HG03045 (cell line): ENCODE measurements around the gene CYP4F8.
"Not testable (repeated sequence)": the region's sequence is repeated elsewhere in the genome, so short reads cannot be mapped to it uniquely, and the experiment has no call there.

ENCODE experiments used
- ATAC-seq: cut with Tn5 transposase; IDR thresholded peaks from one replicate; pipeline ENCODE4 v1.9.1; 2021; ENCODE audit warnings: mild to moderate bottlenecking, moderate library complexity; ENCODE audit not compliant: unreplicated experiment

CYP4F8 gene

DNA sequence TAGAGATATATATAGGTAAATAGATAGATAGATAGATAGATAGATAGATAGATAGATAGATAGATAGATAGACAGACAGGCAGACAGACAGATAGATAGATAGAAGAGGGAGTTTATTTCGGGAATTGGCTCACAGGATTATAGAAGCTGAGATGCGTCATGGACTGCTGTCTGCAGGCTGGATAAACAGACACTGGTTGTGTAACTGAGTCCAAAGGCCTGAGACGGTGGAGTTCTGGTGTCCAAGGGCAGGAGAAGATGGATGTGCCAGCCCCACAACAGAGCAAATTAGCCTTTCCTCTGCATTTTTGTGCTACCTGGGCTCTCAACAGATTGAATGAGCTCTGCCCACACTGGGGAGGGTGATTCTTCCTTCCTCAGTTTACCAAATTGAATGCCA is 28.4 kb downstream of the CYP4F8 start:
- ATAC-seq, result no peak

DNA sequence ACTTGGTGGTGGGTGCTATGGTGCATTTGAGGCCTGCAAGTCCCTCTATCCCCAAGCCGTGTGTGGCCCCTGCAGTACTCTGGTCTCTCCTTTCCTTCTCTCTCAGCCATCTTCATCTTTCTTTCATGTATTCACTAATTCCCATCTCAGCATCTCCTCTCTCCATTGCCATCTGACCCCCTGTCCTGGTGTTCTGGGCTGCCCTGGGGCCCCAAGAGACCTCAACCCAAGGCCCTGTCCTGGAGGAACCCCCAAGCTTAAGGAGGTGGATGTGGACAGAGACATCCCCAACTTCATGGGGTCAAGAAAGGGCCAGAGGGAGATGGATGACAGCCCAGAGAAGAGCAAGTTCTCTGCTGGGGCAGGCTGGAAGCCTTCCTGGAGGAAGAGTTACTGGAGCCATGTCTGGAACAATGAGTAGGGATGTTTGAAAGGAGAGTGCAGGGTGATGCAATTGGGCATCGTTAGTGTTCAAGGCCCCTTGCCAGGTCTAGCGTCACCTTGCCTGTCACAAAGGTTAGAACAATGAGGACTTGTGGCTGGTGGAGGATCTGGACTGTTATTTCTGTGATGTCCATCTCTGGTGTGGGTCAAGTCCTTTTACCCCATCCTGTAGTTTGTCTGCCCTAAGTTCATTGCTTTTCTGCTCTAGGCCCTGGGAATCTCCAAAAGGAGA is 29.2 kb downstream of the CYP4F8 start:
- ATAC-seq, result no peak

DNA sequence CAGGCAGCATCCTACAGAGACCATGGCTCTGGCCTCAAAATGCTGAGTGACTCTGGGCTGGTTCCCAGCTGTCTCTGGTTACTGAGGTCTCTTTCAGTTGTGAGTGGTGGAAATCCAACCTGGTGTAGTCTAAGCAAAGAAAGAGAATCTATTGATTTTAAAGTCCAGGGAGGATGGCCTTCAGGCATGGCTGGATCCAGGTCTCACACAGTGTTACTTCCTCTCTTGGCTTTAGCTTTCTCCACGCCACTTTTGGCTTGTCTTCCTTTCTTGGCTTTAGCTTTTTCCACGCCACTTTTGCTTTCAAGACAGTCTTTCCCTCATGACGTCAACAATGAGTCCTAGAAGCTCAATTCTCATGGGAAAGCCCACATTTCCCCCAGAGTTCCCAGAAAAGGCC is 29.8 kb downstream of the CYP4F8 start:
- ATAC-seq, result no peak

DNA sequence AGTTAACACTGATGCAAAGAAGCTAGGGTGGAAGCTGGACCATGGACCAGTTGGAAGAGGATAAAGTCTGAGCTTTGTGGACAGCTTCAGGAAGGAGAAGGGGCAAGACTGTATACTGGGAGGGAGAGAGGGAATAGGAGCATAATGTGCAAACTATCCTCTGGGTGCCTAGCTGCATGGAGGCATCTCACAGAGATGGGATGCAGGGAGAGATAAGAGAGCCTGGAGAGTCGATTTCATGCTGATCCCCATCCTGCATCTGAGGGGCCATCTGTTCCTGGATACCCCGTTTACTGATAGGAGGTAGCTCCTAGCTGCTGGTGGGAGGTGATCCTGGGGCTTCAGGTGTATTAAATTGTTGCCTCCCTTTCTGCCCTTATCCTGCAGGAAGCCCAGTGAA is 34.5 kb downstream of the CYP4F8 start:
- ATAC-seq, result no peak

DNA sequence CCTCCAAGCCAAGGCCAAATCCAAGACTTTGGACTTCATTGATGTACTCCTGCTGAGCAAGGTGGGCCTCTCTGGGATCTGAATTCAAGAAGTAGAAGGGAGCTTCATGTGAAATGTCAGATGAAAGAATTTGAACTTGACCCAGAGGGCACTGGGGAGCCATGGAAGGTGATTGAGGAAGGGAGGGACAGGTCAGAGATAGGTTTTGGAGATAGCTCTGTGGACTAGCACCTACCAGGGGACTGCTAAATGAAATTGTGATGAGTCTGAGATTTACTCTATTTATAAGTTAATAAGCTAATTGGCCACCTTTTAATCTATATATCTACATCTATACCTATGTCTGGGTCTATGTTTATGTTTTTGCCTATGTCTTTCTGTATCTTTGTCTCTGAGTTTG is 35.1 kb downstream of the CYP4F8 start:
- ATAC-seq, result not testable (repeated sequence)

DNA sequence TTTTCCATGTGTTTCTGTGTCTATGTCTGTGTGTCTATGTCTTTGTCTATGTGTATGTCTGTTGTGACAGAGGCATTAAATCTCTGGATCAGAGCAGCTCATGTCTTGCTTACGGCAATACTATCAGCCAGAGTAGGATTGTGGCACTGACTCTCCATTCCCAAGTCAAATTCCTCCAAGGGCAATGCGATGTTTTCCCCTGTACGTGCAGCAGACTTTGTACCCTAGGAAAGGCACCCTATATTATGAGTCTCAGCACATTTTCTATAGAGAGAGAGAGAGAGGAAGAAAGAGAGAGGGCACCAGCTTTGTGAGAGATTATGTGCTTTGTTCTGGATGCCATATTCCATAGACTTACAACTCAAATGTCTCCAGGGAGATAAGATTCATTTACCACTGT is 36.8 kb downstream of the CYP4F8 start:
- no peak for ATAC-seq

DNA sequence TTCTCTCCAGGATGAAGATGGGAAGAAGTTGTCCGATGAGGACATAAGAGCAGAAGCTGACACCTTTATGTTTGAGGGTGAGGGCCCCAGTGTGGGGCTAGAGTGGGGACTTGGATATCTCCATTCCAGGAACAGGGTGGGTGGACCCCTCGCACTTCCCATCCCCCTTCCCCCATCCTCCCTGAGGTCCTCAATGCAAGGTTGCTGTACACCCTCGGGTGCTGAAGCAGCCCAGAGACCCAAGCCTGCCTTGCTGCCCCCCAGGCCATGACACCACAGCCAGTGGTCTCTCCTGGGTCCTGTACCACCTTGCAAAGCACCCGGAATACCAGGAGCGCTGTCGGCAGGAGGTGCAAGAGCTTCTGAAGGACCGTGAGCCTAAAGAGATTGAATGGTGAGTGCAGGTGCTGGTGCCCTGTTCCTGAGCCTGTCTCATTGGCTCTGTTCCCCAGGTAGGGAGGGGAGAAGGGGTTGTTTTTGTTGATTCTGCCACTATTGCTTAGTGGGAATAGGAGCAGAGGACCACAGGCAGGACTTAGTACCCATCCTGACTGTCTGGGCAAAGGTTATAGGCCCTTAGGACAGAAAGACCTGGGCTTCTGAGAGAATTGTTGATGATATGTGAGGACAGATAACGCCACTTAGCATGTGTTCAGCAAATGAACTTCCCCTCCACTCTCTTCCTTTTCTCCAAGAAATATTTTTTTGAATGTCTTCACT is 37.7 kb downstream of the CYP4F8 start:
- ATAC-seq, result no peak

DNA sequence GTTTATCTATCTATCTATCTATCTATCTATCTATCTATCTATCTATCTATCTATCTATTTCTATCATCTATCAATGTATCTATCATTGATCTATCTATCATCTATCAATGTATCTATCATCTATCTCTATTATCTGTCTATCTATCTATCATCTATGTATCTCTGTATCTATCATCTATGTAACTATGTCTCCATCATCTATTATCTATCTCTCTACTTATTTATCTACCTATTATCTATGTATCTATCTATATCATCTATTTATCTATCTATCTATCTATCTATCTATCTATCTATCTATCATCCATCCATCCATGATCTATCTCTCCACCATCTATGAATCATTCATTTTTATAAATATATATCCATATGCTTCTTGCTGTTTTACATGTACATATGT is 41.4 kb downstream of the CYP4F8 start:
- ATAC-seq, result no peak

DNA sequence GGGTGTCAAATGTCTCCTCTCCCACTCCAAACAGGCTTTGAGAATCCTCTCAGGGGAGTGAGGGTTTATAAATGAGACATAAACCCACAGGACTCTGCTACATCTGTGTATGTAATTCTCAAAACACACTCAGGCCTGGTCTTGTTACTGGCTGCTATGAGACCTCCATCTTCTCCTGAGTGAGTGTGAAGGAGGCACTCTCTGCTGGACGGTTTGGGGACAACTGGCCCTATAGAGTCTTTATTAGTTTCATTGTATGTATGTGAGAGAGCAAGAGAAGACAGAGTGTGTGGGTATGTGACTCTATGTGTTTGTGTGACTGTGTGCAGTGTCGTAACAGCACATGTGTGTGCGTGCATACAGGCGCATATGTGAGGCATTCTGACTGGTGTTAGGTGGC is 48.2 kb downstream of the CYP4F8 start:
- no peak for ATAC-seq

DNA sequence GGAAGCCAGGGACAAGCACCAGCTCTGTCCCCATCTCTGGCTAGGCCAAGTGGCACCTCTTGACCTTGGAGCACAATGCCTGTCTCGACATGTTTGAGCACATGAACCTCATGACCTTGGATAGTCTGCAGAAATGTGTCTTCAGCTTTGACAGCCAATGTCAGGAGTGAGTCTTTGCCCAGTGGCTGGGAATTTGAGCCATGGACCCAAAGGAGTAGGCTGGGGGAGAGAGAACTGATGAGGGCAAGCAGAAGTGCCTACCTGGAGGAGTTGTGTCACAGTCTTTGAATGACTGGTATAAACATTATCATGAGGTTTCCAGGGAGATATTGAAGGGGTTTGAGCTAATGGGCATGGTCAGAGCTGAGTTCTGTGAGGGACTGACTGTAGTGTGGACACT is 51.2 kb downstream of the CYP4F8 start:
- no peak for ATAC-seq

DNA sequence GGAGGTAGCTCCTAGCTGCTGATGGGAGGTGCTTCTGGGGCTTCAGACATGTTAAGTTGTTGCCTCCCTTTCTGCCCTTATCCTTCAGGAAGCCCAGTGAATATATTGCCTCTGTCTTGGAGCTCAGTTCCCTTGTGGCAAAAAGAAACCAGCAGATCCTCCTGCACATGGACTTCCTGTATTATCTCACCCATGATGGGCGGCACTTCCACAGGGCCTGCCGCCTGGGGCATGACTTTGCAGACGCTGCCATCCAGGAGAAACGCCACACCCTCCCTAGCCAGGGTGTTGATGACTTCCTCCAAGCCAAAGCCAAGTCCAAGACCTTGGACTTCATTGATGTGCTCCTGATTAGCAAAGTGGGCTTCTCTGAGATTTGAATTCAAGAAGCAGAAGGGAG is 51.9 kb downstream of the CYP4F8 start:
- no peak for ATAC-seq

DNA sequence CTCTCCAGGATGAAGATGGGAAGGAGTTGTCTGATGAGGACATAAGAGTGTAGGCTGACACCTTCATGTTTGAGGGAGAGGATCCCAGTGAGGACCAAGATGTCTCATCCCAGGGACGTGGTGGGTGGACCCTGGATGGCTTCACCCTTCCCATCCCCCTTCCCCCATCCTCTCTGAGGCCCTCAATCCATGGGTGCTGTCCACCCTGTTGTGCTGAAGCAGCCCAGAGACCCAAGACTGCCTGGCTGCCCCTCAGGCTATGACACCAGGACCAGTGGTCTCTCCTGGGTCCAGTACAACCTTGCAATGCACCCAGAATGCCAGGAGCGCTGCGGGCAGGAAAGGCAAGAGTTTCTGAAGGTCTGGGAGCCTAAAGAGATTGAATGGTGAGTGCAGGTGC is 54.4 kb downstream of the CYP4F8 start:
- no peak for ATAC-seq

DNA sequence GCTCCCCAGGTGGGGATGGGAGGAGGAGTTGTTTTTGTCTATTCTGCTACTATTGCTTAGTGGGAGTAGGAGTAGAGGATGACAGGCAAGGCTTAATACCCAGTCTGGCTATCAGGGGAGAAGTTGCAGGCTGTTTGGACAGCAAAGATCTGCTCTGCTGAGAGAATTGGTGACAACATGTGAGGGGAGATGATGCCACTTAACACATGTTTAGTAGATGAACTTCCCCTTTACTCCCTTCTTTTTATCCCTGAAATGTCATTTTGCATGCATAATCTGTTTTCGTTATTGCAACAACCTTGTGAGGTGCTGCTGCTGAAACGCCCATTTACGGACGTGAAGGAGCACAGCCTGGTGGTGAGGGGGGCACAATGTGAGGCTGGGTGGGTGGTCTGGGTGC is 54.9 kb downstream of the CYP4F8 start:
- ATAC-seq, result no peak

DNA sequence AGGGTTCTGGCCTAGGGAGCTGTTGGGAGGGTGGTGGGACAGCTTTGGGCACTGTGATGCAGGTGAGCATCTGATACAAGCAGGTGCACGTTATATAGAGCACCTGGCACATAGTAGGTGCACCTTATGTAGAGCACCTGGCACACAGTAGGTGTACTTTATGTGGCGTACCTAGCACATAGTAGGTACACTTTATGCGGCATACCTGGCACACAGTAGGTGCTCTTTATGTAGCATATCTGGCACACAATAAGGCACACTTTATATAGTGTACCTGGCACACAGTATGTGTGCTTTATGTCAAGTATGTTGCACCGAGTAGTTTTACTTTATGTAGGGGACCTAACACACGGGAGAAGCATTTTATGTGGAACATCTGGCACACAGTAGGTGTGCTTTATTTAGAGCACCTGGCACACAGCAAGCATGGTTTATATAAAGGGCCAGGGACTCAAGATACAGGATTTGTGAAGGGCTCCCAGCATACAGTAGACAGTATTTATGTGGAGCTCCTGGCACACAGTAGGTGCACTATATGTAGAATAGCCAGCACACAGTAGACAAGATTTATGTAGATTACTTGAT is 56.3 kb downstream of the CYP4F8 start:
- no peak for ATAC-seq

DNA sequence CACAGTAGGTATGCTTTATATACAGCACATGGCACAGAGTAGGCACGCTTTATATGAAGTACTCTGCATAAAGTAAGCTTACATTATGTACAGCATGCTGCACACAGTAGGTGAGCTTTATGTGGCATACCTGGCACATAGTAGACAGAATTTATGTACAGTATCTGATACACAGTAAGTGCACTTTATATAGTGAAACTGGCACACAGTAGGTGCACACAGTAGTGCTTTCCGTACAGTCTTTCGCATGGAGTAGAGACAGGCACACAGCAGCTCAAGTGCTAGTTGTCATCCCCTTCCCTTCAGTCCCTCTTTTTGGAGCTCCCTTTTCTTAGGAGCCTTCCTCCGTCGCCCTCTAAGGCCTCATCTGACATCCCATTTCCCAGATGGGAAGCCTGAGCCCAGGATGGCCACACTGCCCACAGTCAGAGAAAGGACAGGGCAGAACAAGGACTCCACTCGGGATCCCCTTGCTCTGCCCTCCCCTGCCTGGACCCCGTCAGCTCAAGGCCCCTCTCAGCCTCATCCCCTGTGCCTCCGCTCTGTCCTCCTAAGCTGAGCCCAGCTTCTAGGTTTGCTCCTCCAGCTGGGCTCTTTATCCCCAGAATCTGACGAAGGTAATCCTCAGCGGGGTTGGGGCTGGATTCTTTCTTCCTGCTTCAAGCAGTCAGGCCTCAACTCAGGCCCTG is 57.0 kb downstream of the CYP4F8 start:
- ATAC-seq, result no peak

DNA sequence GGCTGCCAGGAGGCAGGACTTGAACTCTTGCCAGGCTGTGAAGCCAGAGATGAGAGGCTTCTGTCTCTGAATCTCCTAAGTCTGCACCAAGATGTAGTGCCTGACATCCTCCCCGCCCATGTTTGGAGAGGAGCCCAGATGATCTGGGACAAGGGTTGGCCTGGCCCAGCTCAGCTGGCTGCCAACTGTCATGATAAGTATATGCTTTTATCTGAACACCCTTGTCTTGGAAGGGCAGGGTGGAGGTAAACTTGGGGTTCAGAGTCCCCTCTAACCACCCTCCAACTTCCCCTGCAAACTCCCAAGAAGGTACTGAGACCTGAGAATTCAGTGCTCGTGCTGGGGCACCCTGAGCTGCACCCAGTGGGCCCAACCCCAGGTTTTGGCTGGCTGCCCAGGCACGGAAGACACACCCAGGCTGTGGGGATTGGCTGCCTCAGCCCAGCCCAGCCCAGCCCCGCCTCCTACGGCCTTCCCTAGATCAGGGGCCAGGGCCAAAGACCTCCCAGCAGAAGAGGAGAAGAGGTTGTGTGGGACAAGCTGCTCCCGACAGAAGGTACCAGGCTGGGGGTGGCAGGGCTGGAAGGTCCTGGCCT is 57.7 kb downstream of the CYP4F8 start, which contains the start of gene CYP4F12:
Gene CYP4F12 (plus strand): TSS at position 508 of the 596 bp plus-strand sequence. CDS start 443 bp downstream, outside the sequence.
- no peak for ATAC-seq

DNA sequence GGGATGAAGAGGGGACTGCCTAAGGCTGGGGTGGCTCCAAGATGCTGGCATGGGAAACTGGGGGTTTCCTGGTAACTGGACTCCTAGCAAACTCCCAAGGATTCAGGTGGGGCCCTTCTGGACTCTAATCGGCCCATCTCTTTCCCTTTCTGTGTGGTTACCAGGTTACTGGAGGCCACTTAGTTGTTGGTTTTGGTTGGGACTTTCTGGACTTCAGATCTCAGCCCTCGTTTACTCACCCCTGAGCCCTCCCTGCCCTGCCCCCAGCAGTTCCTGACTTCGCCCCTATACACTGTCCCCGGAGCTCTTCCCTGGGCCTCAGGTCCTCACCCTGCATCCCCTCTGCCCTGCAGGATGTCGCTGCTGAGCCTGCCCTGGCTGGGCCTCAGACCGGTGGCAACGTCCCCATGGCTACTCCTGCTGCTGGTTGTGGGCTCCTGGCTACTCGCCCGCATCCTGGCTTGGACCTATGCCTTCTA is 58.2 kb downstream of the CYP4F8 start:
- no peak for ATAC-seq

DNA sequence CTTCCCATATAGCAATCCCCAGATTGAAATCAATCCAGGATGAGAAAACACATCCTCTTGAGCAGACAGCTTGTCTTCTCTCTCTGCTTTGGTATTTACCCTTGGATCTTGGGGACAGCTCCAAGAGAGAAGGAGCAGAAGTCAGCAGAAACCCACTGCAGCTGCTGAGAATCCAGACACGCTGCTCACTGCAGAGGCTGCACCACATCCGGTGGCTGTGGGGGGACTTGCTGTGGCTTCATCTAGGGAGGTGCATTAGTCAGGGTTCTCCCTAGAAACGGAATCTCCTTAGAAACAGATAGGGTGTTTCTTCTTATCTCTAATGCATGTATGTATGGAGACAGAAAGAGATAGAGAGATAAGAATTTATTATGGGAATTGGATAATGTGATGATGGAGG is 60.5 kb downstream of the CYP4F8 start:
- no peak for ATAC-seq

DNA sequence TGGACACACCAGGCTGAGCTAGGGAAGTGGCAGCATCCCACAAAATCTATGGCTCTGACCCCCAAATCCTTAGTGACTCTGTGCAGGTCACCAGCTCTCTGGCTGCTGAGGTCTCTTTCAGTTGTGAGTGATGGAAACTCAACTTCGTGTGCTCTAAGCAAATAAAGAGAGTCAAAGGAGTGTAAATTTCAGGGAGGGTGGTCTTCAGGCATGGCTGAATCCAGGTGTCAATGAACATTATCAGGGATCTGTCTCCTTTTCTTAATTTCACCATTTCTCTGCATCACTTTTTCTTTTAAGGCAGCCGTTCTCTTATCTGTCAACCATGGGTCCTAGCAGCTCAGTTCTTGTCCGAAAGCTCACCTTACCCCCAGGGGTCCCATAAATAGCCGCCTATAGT is 64.1 kb downstream of the CYP4F8 start:
- ATAC-seq, result no peak

DNA sequence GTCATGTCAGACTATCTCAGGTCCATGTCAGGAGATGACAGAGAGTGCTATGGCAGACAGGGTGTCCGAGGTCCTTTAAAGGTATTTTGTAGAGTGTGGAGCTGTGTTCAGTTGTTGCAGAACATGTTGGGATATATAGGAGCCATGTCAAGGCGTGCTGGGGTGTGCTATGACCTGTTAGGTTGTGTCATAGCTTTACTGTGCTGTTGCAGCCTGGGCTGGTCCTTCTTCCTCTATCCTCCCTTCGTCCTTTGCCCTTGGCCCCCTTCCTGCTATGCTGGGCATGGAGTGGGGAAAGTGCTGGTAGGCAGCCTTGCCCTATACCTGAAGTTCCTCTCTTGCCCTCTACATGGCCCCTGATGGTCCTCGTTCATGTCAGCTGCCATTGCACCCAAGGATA is 64.8 kb downstream of the CYP4F8 start:
- ATAC-seq, result not testable (repeated sequence)
